ENCODE results near the gene MYL5. TPM values are rescaled to one million over a fixed set of nuclear protein-coding genes. Genes with fewer than 3 reads are reported as not detected.

The MYL5 gene
- total RNA-seq, 1 experiment from 2014 or later: 18.0 TPM

DNA sequence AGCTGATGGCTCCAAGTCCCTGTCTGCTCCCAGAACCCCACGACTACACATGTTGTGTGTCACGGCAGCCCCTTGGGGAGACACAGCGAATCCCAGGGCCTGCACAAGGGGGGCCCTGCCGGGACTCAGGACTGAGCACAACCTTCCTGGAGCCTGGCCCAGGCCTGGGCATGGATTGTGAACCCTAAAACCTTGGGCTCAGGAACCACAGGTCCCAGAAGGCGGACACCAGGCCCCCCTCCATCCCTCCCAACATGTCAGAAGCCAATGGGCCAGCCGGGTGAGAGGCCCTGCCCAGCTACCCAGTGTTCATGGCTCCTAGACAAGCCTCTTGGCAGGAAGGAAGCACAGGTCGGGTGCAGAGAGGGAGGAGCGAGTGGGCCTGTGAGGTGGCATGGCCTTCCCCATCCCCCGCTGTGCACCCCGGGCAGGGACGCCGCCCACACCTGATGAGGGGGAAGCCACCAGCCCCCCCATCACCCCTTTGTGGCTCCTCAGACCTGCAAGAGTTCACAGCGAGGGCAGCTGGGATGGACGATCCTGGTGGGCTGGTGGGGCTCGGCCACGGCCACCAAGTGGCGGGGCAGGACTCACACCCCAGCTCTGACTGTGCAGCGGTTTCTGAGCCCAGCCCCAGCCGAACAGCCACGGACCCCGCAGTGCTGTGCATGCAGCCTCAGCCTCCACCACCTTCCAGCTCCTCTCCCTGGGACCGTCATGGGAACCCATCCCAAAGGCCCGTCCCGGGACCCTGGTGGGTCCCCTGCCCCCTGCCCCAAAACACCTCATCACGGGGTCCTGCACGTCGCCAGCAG, 45.3 kb upstream of the MYL5 start:
- Histone ChIP-seq H2AFZ (ENCODE audit: low read length) (no peak overlapping the region), H4K20me1 (ENCODE audit: control insufficient read depth, insufficient read depth, insufficient read length) (no peaks in the 10 kb centered on the region), H3K4me1 (ENCODE audit: insufficient read depth, low read length) (no peaks in the 10 kb centered on the region; the same call in 1 of the 2 replicates), H2BK5ac (ENCODE audit: insufficient read length, low read length) (no peak overlapping the region), H3K9me3 (ENCODE audit: control insufficient read depth, low read depth, low read length) (no peaks in the 10 kb centered on the region), H3K56ac (ENCODE audit: insufficient read length, low read depth, low read length) (no peak overlapping the region), H2BK15ac (ENCODE audit: low read depth, low read length) (no peak overlapping the region), H3K79me1 (ENCODE audit: insufficient read depth, low read depth, low read length, poor library complexity, severe bottlenecking) (no peaks in the 10 kb centered on the region), H4K8ac (replicated peaks; ENCODE audit: insufficient read length, low read depth, low read length) (no peak overlapping the region), H3K18ac (ENCODE audit: insufficient read length, low read depth, low read length) (no peak overlapping the region), H2AK5ac (ENCODE audit: insufficient read length, low read length) (no peak overlapping the region), H2BK120ac (ENCODE audit: low read depth, low read length, poor library complexity, severe bottlenecking) (no peak overlapping the region), H3K14ac (ENCODE audit: insufficient read depth, low read length) (no peak overlapping the region; the same call in 1 of the 2 replicates), H2BK20ac (ENCODE audit: low read depth, low read length, poor library complexity, severe bottlenecking) (no peak overlapping the region), H3K23ac (ENCODE audit: insufficient read length, low read depth, low read length) (no peak overlapping the region), H3K4ac (ENCODE audit: low read depth, low read length) (no peak overlapping the region), H3K23me2 (ENCODE audit: insufficient read length, low read depth, low read length, poor library complexity, severe bottlenecking) (no peaks in the 10 kb centered on the region), H4K5ac (ENCODE audit: insufficient read length, low read depth, low read length) (no peak overlapping the region), H4K91ac (ENCODE audit: insufficient read length, low read depth, low read length) (no peak overlapping the region), H3K27me3 (ENCODE audit: insufficient read depth, low read length) (no peaks in the 10 kb centered on the region), H3K4me2 (ENCODE audit: insufficient read depth, insufficient read length, low read length) (no peak overlapping the region), H3K79me2 (ENCODE audit: insufficient read depth, low read length) (no peaks in the 10 kb centered on the region), H3K27ac (ENCODE audit: insufficient read length, low read depth, low read length) (no peak overlapping the region), H2BK12ac (ENCODE audit: insufficient read length, low read depth, low read length) (no peak overlapping the region), H3K9ac (ENCODE audit: extremely low read depth, insufficient read length, low read length) (no peak overlapping the region), H3T11ph (ENCODE audit: low read length) (no peak overlapping the region)
- TF ChIP-seq, protein P1, sequence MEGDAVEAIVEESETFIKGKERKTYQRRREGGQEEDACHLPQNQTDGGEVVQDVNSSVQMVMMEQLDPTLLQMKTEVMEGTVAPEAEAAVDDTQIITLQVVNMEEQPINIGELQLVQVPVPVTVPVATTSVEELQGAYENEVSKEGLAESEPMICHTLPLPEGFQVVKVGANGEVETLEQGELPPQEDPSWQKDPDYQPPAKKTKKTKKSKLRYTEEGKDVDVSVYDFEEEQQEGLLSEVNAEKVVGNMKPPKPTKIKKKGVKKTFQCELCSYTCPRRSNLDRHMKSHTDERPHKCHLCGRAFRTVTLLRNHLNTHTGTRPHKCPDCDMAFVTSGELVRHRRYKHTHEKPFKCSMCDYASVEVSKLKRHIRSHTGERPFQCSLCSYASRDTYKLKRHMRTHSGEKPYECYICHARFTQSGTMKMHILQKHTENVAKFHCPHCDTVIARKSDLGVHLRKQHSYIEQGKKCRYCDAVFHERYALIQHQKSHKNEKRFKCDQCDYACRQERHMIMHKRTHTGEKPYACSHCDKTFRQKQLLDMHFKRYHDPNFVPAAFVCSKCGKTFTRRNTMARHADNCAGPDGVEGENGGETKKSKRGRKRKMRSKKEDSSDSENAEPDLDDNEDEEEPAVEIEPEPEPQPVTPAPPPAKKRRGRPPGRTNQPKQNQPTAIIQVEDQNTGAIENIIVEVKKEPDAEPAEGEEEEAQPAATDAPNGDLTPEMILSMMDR (conservative IDR thresholded peaks at IDR 0.05): no peak
- peak; percentile 20 for DNase-seq
- H3K9me3 Mint-ChIP-seq: peaks cover 17 to 21% of the 10 kb centered on the region in 2 experiments
- peaks cover 9 to 20% of the 10 kb centered on the region in 2 experiments for H3K4me1 Mint-ChIP-seq
- peaks cover 16% of the 10 kb centered on the region for H3K27me3 Mint-ChIP-seq (ENCODE audit: low read depth)
- WGBS (ENCODE audit: extremely low coverage, insufficient read length, low lambda C conversion rate): no CpG with 5 or more reads among the region's 27 CpGs
- no peak overlapping the region for H3K4me3 Mint-ChIP-seq
- H3K27ac Mint-ChIP-seq: peak overlapping the region in 1 of 3 experiments; percentile 27; a peak in 1 of 7 replicates
- peaks cover 0 to 15% (median 13%) of the 10 kb centered on the region in 3 experiments; a peak in 5 of 7 replicates for H3K36me3 Mint-ChIP-seq (ENCODE audit: insufficient read depth in 1 of 3, low read depth in 3 of 3)

Measured in H9 (cell line).